ENCODE data around the gene MTFR1L. TPM values are rescaled to one million over a fixed set of nuclear protein-coding genes. Genes with fewer than 3 reads are reported as not detected.
A peak's percentile ranks its signal among the peaks of the same experiment; 100 is the strongest.

The MTFR1L gene
- total RNA-seq, 1 experiment from 2014 or later = 32.5 TPM

- Mint-ChIP-seq H3K4me3 (peak overlapping the region in 1 of 2 experiments; percentile 17; a peak in 1 of 5 replicates), H3K36me3 (ENCODE audit: insufficient read depth in 1 of 3, low read depth in 3 of 3) (no peaks in the 10 kb centered on the region; a peak in 1 of 7 replicates), H3K9me3 (no peaks in the 10 kb centered on the region), H3K27me3 (ENCODE audit: low read depth) (no peaks in the 10 kb centered on the region; the same call in 1 of the 2 replicates), H3K4me1 (peaks cover 58 to 70% of the 10 kb centered on the region in 2 experiments), H3K27ac (peak overlapping the region; percentile 23 to 91 (median 76); a peak in 4 of 7 replicates)
- Histone ChIP-seq H4K8ac (replicated peaks; ENCODE audit: insufficient read length, low read depth, low read length) (no peak overlapping the region), H2AK5ac (ENCODE audit: insufficient read length, low read length) (no peak overlapping the region), H2BK12ac (ENCODE audit: insufficient read length, low read depth, low read length) (no peak overlapping the region), H3K79me1 (ENCODE audit: insufficient read depth, low read depth, low read length, poor library complexity, severe bottlenecking) (no peaks in the 10 kb centered on the region), H2BK5ac (ENCODE audit: insufficient read length, low read length) (no peak overlapping the region), H3K56ac (ENCODE audit: insufficient read length, low read depth, low read length) (no peak overlapping the region), H4K20me1 (ENCODE audit: control insufficient read depth, insufficient read depth, insufficient read length) (no peaks in the 10 kb centered on the region), H3K9me3 (ENCODE audit: control insufficient read depth, low read depth, low read length) (no peaks in the 10 kb centered on the region), H3K23me2 (ENCODE audit: insufficient read length, low read depth, low read length, poor library complexity, severe bottlenecking) (no peaks in the 10 kb centered on the region), H3T11ph (ENCODE audit: low read length) (no peak overlapping the region), H2AFZ (ENCODE audit: low read length) (no peak overlapping the region), H3K18ac (ENCODE audit: insufficient read length, low read depth, low read length) (no peak overlapping the region), H3K27me3 (ENCODE audit: insufficient read depth, low read length) (no peaks in the 10 kb centered on the region), H3K27ac (ENCODE audit: insufficient read length, low read depth, low read length) (no peak overlapping the region), H3K4me2 (ENCODE audit: insufficient read depth, insufficient read length, low read length) (no peak overlapping the region), H3K9ac (ENCODE audit: extremely low read depth, insufficient read length, low read length) (no peak overlapping the region), H3K79me2 (ENCODE audit: insufficient read depth, low read length) (no peaks in the 10 kb centered on the region), H3K23ac (ENCODE audit: insufficient read length, low read depth, low read length) (no peak overlapping the region), H2BK15ac (ENCODE audit: low read depth, low read length) (no peak overlapping the region), H3K4ac (ENCODE audit: low read depth, low read length) (no peak overlapping the region; the same call in 1 of the 2 replicates), H2BK120ac (ENCODE audit: low read depth, low read length, poor library complexity, severe bottlenecking) (no peak overlapping the region), H3K4me1 (ENCODE audit: insufficient read depth, low read length) (peaks cover 11% of the 10 kb centered on the region; the same call in 1 of the 2 replicates), H4K5ac (ENCODE audit: insufficient read length, low read depth, low read length) (no peak overlapping the region), H4K91ac (ENCODE audit: insufficient read length, low read depth, low read length) (no peak overlapping the region), H3K14ac (ENCODE audit: insufficient read depth, low read length) (peak overlapping the region; percentile 8; the same call in 1 of the 2 replicates), H2BK20ac (ENCODE audit: low read depth, low read length, poor library complexity, severe bottlenecking) (no peak overlapping the region)
- no CpG with 5 or more reads among the region's 14 CpGs for WGBS (ENCODE audit: extremely low coverage, insufficient read length, low lambda C conversion rate)
- no peak for TF ChIP-seq CTCF (conservative IDR thresholded peaks at IDR 0.05)
- DNase-seq = peak; percentile 71
Observed at GRCh38 chr1:25780318-25781129, 39.2 kb upstream of the MTFR1L start.
